Small intestine (tissue), 7 donors: ENCODE results near the gene UGT1A1. TPM values are rescaled to one million over a fixed set of nuclear protein-coding genes. Genes with fewer than 3 reads are reported as not detected.
A peak's percentile ranks its signal among the peaks of the same experiment; 100 is the strongest.

ENCODE experiments used
- DNase-seq, 2 donors: peaks; one replicate each; pipeline versions ENCODE4 v3.0.0 to v3.0.0-alpha.2; 2013
- FAIRE-seq: peaks from 2 replicates; lab custom pipeline; 2012; peaks lifted over from hg19 to GRCh38; lab: Jason Lieb, UNC
- H3K27ac ChIP-seq, 3 donors: one replicate each; pipeline ENCODE4 v1.5.1; 2013; ENCODE audit warnings: low read length in 2 of 3, mild to moderate bottlenecking in 2 of 3, control low read depth in 1 of 3, inconsistent platforms in 1 of 3, low read depth in 1 of 3, moderate library complexity in 1 of 3
- H3K27me3 ChIP-seq, 3 donors: one replicate each; pipeline ENCODE4 v1.6.1; 2013; ENCODE audit warnings: low read length in 3 of 3, inconsistent platforms in 1 of 3; ENCODE audit not compliant: control insufficient read depth in 3 of 3, insufficient read depth in 3 of 3
- H3K36me3 ChIP-seq, 3 donors: one replicate each; pipeline ENCODE4 v1.6.1; 2013; ENCODE audit warnings: low read length in 3 of 3, inconsistent platforms in 1 of 3, low read depth in 1 of 3, mild to moderate bottlenecking in 1 of 3, moderate library complexity in 1 of 3; ENCODE audit not compliant: control insufficient read depth in 3 of 3, insufficient read depth in 2 of 3
- H3K4me1 ChIP-seq, 3 donors: one replicate each; pipeline ENCODE4 v1.6.1; 2013; ENCODE audit warnings: low read length in 2 of 3, inconsistent platforms in 1 of 3, low read depth in 1 of 3, mild to moderate bottlenecking in 1 of 3, moderate library complexity in 1 of 3; ENCODE audit not compliant: control insufficient read depth in 3 of 3, insufficient read depth in 2 of 3
- H3K4me3 ChIP-seq, 3 donors: one replicate each; pipeline ENCODE4 v1.5.1; 2013; ENCODE audit warnings: low read length in 3 of 3, control low read depth in 1 of 3, inconsistent platforms in 1 of 3, low read depth in 1 of 3, mild to moderate bottlenecking in 1 of 3, moderate library complexity in 1 of 3
- H3K9me3 ChIP-seq, 2 donors: one replicate each; pipeline ENCODE4 v1.6.1; 2013; ENCODE audit warnings: low read depth in 1 of 2, low read length in 1 of 2; ENCODE audit not compliant: control insufficient read depth in 2 of 2, insufficient read depth in 1 of 2
- WGBS, 3 donors: extraction: QIAGEN DNeasy Blood & Tissue Kit; methylation state at CpG; one replicate each; pipeline ENCODE4 v1.1.7; 2013; 5-methylcytosine and 5-hydroxymethylcytosine counted together
- polyA plus RNA-seq, 4 donors: library from polyadenylated mRNA; stranded (reverse) in 3 of 4; unstranded in 1 of 4; fragments of 200-250 nt in 3 of 4; fragments of 120-200 nt in 1 of 4; gene quantifications; one replicate each; pipeline versions ENCODE4 v1.2.1 to v1.2.3, GENCODE V29; 2013
- donor health status: healthy with polysubstance abuse.
- donor health status: control.
- donor health status: control.
- donor health status: Bipolar disorder and iron deficiency.
- donor health status: healthy.

The UGT1A1 gene
- polyA plus RNA-seq, 4 donors = 0.38 to 78.9 (median 28.0) TPM

- FAIRE-seq = no peak
- WGBS, 3 donors = 40 to 67% (median 44%) methylated on average over 18 of the region's 18 CpGs
Measured at GRCh38 chr2:233793465-233794127, 33.5 kb downstream of the UGT1A1 start.

GRCh38 chr2:233794128-233794658, 34.1 kb downstream of the UGT1A1 start:
- no peaks in the 10 kb centered on the region for H3K9me3 ChIP-seq
- no peaks in the 10 kb centered on the region for H3K36me3 ChIP-seq
- H3K27me3 ChIP-seq = no peaks in the 10 kb centered on the region
- H3K4me3 ChIP-seq = no peak overlapping the region
- 76 to 79% (median 76%) methylated on average over 17 of the region's 17 CpGs for WGBS, 3 donors
- no peak overlapping the region for H3K27ac ChIP-seq
- H3K4me1 ChIP-seq = peaks cover 0 to 14% (median 0%) of the 10 kb centered on the region in 3 donors
- FAIRE-seq (no peak), DNase-seq (peak in 1 of 2 donors; percentile 38)

More at GRCh38 chr2:233793465-233794127, 33.5 kb downstream of the UGT1A1 start:
- peak overlapping the region in 1 of 3 donors; percentile 30 for H3K27ac ChIP-seq
- no peak overlapping the region for H3K4me3 ChIP-seq
- peak; percentile 11 to 74 for DNase-seq
- H3K36me3 ChIP-seq = no peaks in the 10 kb centered on the region
- peaks cover 0 to 14% (median 0%) of the 10 kb centered on the region in 3 donors for H3K4me1 ChIP-seq
- H3K9me3 ChIP-seq = no peaks in the 10 kb centered on the region
- no peaks in the 10 kb centered on the region for H3K27me3 ChIP-seq

DNA sequence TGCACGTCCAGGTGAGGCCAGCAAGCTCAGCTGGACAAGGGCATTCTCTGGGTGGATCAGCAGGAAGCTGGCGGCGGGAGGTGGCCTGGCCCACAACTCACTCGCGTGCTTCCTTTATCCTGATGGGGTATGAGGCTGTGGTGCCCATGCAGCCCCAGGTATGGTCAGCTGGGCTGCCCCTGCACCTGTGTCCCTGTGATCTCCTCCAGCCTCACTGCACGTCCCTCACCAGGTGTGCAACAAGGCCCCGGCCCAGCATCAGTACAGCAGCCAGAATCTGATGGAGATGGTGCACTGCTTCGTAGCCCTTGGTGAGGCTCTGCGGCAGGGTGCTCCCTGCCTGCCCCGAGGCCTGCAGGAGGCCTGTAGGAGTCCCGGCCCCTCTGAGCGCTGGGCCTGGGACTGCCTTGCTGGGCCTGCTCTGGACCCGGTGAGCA, 35.7 kb downstream of the UGT1A1 start:
- Histone ChIP-seq H3K4me1 (peaks cover 0 to 14% (median 0%) of the 10 kb centered on the region in 3 donors), H3K9me3 (no peaks in the 10 kb centered on the region), H3K27me3 (no peaks in the 10 kb centered on the region), H3K4me3 (no peak overlapping the region), H3K27ac (no peak overlapping the region), H3K36me3 (no peaks in the 10 kb centered on the region)
- DNase-seq = no peak
- FAIRE-seq = no peak
- 94 to 97% (median 95%) methylated on average over 13 of the region's 13 CpGs for WGBS, 3 donors

DNA sequence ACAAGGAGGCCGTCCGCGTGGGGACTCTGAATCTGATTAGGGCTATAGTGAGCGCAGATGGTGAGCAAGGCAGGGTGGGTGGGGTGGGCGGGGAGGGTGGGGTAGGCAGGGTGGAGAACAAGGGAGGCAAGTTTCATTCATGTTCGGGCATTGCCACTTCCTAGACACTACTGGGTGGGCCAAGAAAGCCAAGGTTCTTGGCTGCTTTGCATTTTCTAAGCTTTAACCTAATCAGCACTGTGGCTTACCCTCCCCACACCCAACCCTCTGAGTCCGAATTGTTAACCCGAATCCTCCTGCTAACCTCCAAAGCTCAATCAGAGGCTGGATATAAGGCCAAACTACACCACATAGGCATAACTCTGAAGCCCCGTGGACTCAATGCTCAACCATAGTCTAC, 36.2 kb downstream of the UGT1A1 start:
- H3K27me3 ChIP-seq = no peaks in the 10 kb centered on the region
- FAIRE-seq (no peak), DNase-seq (no peak)
- H3K4me1 ChIP-seq = peaks cover 0 to 14% (median 0%) of the 10 kb centered on the region in 3 donors
- no peak overlapping the region for H3K4me3 ChIP-seq
- no peaks in the 10 kb centered on the region for H3K9me3 ChIP-seq
- no peaks in the 10 kb centered on the region for H3K36me3 ChIP-seq
- WGBS, 3 donors = 82 to 95% (median 90%) methylated on average over 9 of the region's 9 CpGs
- H3K27ac ChIP-seq = no peak overlapping the region

DNA sequence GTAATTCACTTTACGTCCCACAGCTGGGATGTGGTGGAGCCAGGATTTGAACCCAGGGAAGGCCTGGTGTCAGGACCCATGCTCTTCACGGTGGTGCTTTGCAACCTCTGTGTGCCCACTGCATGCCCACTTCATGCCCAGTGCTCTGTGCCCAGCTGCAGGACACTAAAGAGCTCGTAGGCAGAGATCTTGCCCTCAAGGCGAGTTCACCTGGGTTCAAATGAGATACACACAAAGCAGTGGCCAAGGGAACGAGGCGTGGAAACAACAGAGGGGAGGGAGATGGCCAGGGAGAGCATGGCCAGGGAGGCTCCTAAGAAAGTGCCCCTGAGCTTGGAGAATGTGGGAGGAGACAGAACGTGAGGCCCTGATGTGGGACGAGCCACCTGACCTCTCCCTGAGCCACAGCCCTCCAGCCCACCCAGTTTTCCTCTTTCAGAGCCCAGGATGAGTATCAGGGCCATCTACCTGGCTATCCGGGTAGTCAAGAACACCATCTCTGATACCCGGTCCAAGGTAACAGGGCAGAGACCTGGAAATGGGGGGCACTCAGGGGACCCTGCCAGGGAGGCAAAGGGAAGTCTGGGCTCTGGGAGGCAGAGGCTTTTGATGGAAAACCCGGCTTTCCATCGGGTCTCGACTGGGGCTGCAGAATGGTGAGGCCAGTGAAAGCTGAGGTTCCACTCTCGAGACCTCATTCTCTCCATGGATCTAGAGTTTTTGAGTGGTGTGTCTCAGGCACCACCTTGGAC, 38.4 kb downstream of the UGT1A1 start:
- Histone ChIP-seq H3K4me1 (peaks cover 0 to 7% (median 0%) of the 10 kb centered on the region in 3 donors), H3K27ac (no peak overlapping the region), H3K9me3 (no peaks in the 10 kb centered on the region), H3K36me3 (no peaks in the 10 kb centered on the region), H3K27me3 (no peaks in the 10 kb centered on the region), H3K4me3 (no peak overlapping the region)
- FAIRE-seq = no peak
- WGBS, 3 donors = 81 to 84% (median 84%) methylated on average over 14 of the region's 14 CpGs
- no peak for DNase-seq

DNA sequence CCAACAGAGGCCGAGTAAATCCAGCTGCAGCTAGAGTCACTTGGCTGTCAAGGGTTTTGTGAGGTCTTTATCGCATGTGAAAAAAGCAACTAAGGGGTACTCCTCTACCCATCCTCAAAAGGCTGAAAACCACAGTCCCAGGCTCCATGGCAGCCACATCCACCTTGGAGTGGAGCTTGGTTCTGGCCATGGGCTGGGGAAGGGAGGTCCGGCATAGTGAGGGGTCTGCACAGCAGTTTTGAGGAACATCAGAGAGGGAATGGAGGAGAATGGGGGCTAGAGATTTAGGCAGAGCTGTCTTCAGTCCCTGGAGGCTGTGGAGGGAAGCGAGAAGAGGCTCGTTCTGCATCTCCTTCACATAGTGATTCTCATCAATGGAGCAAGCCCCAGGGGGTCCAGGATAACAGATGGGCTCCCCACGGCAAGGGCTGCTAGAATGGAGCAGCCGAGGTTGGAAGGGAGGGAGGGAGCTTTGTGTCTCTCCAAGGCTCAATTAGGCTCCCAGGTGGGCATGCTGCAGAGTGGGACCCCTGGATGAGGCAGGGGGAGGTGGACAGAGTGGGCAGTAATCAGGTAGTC, 39.1 kb downstream of the UGT1A1 start:
- Histone ChIP-seq H3K27ac (no peak overlapping the region), H3K4me3 (no peak overlapping the region), H3K4me1 (peaks cover 0 to 3% (median 0%) of the 10 kb centered on the region in 3 donors), H3K27me3 (no peaks in the 10 kb centered on the region), H3K36me3 (no peaks in the 10 kb centered on the region), H3K9me3 (no peaks in the 10 kb centered on the region)
- DNase-seq (no peak), FAIRE-seq (no peak)
- 66 to 78% (median 74%) methylated on average over 7 of the region's 7 CpGs for WGBS, 3 donors

DNA sequence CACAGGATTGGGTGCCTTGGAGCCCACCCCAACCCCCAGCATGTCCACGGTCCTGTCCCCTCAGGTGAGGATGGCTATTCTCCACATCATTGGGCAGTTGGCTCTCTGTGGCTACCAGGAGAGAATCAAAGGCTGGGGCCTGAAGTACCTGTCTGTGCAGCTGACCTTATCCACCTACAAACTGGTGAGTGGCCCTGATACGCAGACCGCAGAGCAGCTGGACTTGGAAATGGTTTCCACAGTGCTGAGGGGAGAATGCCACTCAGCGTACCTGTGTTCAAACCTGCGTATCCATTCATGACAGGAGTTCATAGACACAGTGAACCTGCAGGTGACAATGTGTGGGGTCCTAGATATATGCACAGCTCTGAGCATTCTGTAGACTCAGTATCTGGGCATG, 39.6 kb downstream of the UGT1A1 start:
- no peaks in the 10 kb centered on the region for H3K4me1 ChIP-seq
- WGBS, 3 donors = 54 to 79% (median 60%) methylated on average over 5 of the region's 5 CpGs
- H3K36me3 ChIP-seq = no peaks in the 10 kb centered on the region
- no peak overlapping the region for H3K27ac ChIP-seq
- DNase-seq (no peak), FAIRE-seq (no peak)
- H3K27me3 ChIP-seq = no peaks in the 10 kb centered on the region
- H3K4me3 ChIP-seq = no peak overlapping the region
- H3K9me3 ChIP-seq = no peaks in the 10 kb centered on the region

- 71 to 86% (median 79%) methylated on average over 7 of the region's 7 CpGs for WGBS, 3 donors
- DNase-seq (no peak), FAIRE-seq (no peak)
- Histone ChIP-seq H3K27ac (no peak overlapping the region), H3K36me3 (no peaks in the 10 kb centered on the region), H3K27me3 (no peaks in the 10 kb centered on the region), H3K4me3 (no peak overlapping the region), H3K9me3 (no peaks in the 10 kb centered on the region), H3K4me1 (no peaks in the 10 kb centered on the region)
Measured at GRCh38 chr2:233800208-233800607, 40.1 kb downstream of the UGT1A1 start.
